Chondrocyte (in vitro differentiated cells): ENCODE data around the gene CSNK1D. TPM values are rescaled to one million over a fixed set of nuclear protein-coding genes. Genes with fewer than 3 reads are reported as not detected.

Experiments
- DNase-seq: peaks from one replicate; pipeline ENCODE4 v3.0.0; 2021; ENCODE audit warnings: mixed read lengths, low spot score
- H3K27ac Mint-ChIP-seq: one replicate; pipeline ENCODE4 v1.8.0; 2021; ENCODE audit warnings: mild to moderate bottlenecking, moderate library complexity, mixed read lengths; ENCODE audit not compliant: unreplicated experiment
- H3K27me3 Mint-ChIP-seq: 2 replicates; pipeline ENCODE4 v1.8.0; 2021; ENCODE audit warnings: low read depth, mixed read lengths
- H3K36me3 Mint-ChIP-seq: 2 replicates; pipeline ENCODE4 v1.8.0; 2021; ENCODE audit warnings: low read depth, mixed read lengths
- H3K4me1 Mint-ChIP-seq: 2 replicates; pipeline ENCODE4 v1.8.0; 2021; ENCODE audit warnings: low read depth, mild to moderate bottlenecking, mixed read lengths
- H3K4me3 Mint-ChIP-seq: one replicate; pipeline ENCODE4 v1.8.0; 2021; ENCODE audit warnings: mild to moderate bottlenecking, moderate library complexity, mixed read lengths; ENCODE audit not compliant: unreplicated experiment
- H3K9me3 Mint-ChIP-seq: 2 replicates; pipeline ENCODE4 v1.8.0; 2021; ENCODE audit warnings: low read depth, mixed read lengths
- CTCF ChIP-seq: fragments of 200-600 bp; sonication (generic); IDR thresholded peaks from 2 replicates; pipeline ENCODE4 v1.5.0; 2021; ENCODE audit warnings: antibody characterized with exemption, mild to moderate bottlenecking, moderate library complexity
- total RNA-seq: library from RNA; stranded (reverse); gene quantifications from 3 replicates; pipeline ENCODE4 v1.2.1, GENCODE V29; 2021

The CSNK1D gene
- total RNA-seq, 1 donor from 2014 or later: 93.0 TPM

GRCh38 chr17:82301916-82302567, 28.5 kb upstream of the CSNK1D start:
- Mint-ChIP-seq H3K36me3 (no peaks in the 10 kb centered on the region), H3K4me3 (no peak overlapping the region), H3K9me3 (no peaks in the 10 kb centered on the region), H3K27me3 (peaks cover 3% of the 10 kb centered on the region), H3K27ac (no peak overlapping the region), H3K4me1 (peaks cover 21% of the 10 kb centered on the region)
- no peak for TF ChIP-seq CTCF
- DNase-seq: no peak

GRCh38 chr17:82301300-82301915, 27.9 kb upstream of the CSNK1D start:
- no peaks in the 10 kb centered on the region for H3K9me3 Mint-ChIP-seq
- no peak overlapping the region for H3K4me3 Mint-ChIP-seq
- TF ChIP-seq CTCF: no peak
- DNase-seq: no peak
- H3K36me3 Mint-ChIP-seq: no peaks in the 10 kb centered on the region
- H3K4me1 Mint-ChIP-seq: peaks cover 24% of the 10 kb centered on the region
- no peak overlapping the region for H3K27ac Mint-ChIP-seq
- H3K27me3 Mint-ChIP-seq: no peaks in the 10 kb centered on the region

- H3K9me3 Mint-ChIP-seq: no peaks in the 10 kb centered on the region
- H3K27me3 Mint-ChIP-seq: no peaks in the 10 kb centered on the region
- H3K4me1 Mint-ChIP-seq: peaks cover 24% of the 10 kb centered on the region
- no peak overlapping the region for H3K4me3 Mint-ChIP-seq
- H3K36me3 Mint-ChIP-seq: no peaks in the 10 kb centered on the region
- peak; percentile 86 for TF ChIP-seq CTCF
- DNase-seq: peak; percentile 94
- no peak overlapping the region for H3K27ac Mint-ChIP-seq
These were observed 27.3 kb upstream of the CSNK1D start for GRCh38 chr17:82300707-82301270.

- peaks cover 24% of the 10 kb centered on the region for H3K4me1 Mint-ChIP-seq
- DNase-seq: no peak
- no peaks in the 10 kb centered on the region for H3K9me3 Mint-ChIP-seq
- H3K4me3 Mint-ChIP-seq: no peak overlapping the region
- no peaks in the 10 kb centered on the region for H3K36me3 Mint-ChIP-seq
- no peak for TF ChIP-seq CTCF
- no peak overlapping the region for H3K27ac Mint-ChIP-seq
- no peaks in the 10 kb centered on the region for H3K27me3 Mint-ChIP-seq
These were observed 26.7 kb upstream of the CSNK1D start for GRCh38 chr17:82300228-82300627.

GRCh38 chr17:82299452-82299851, 26.0 kb upstream of the CSNK1D start:
- no peak for TF ChIP-seq CTCF

More at GRCh38 chr17:82299452-82299851, 26.0 kb upstream of the CSNK1D start:
- H3K9me3 Mint-ChIP-seq: no peaks in the 10 kb centered on the region
- no peaks in the 10 kb centered on the region for H3K27me3 Mint-ChIP-seq
- H3K4me3 Mint-ChIP-seq: no peak overlapping the region
- no peaks in the 10 kb centered on the region for H3K36me3 Mint-ChIP-seq
- peaks cover 28% of the 10 kb centered on the region for H3K4me1 Mint-ChIP-seq
- no peak overlapping the region for H3K27ac Mint-ChIP-seq
- no peak for DNase-seq
